Measurements from ENCODE around the gene KRTAP5-6. TPM values are rescaled to one million over a fixed set of nuclear protein-coding genes. Genes with fewer than 3 reads are reported as not detected.

KRTAP5-6 gene
- total RNA-seq, 1 donor from 2014 or later = not detected

- DNase-seq (ENCODE audit: low spot score, unreplicated experiment) = no peak
- Mint-ChIP-seq H3K27me3 (peaks cover 31% of the 10 kb centered on the region), H3K36me3 (ENCODE audit: insufficient read depth) (no peaks in the 10 kb centered on the region), H3K9me3 (ENCODE audit: low read depth) (peaks cover 5% of the 10 kb centered on the region), H3K27ac (no peak overlapping the region), H3K4me3 (ENCODE audit: low read depth) (no peak overlapping the region), H3K4me1 (ENCODE audit: low read depth) (no peaks in the 10 kb centered on the region)
- no peak for TF ChIP-seq CTCF (IDR thresholded peaks at IDR 0.05; ENCODE audit: unreplicated experiment)
These were observed 46.0 kb downstream of the KRTAP5-6 start for GRCh38 chr11:1742869-1743584.

- H3K4me1 Mint-ChIP-seq (ENCODE audit: low read depth) = no peaks in the 10 kb centered on the region
- TF ChIP-seq CTCF (IDR thresholded peaks at IDR 0.05; ENCODE audit: unreplicated experiment) = no peak
- no peak for DNase-seq (ENCODE audit: low spot score, unreplicated experiment)
- no peaks in the 10 kb centered on the region for H3K36me3 Mint-ChIP-seq (ENCODE audit: insufficient read depth)
- no peak overlapping the region for H3K4me3 Mint-ChIP-seq (ENCODE audit: low read depth)
- H3K27me3 Mint-ChIP-seq = peaks cover 31% of the 10 kb centered on the region
- H3K27ac Mint-ChIP-seq = no peak overlapping the region
- H3K9me3 Mint-ChIP-seq (ENCODE audit: low read depth) = peaks cover 4% of the 10 kb centered on the region
These were observed 46.7 kb downstream of the KRTAP5-6 start for GRCh38 chr11:1743585-1744136.

- Mint-ChIP-seq H3K36me3 (ENCODE audit: insufficient read depth) (no peaks in the 10 kb centered on the region), H3K27ac (no peak overlapping the region), H3K9me3 (ENCODE audit: low read depth) (peaks cover 4% of the 10 kb centered on the region), H3K4me3 (ENCODE audit: low read depth) (no peak overlapping the region), H3K27me3 (peaks cover 27% of the 10 kb centered on the region), H3K4me1 (ENCODE audit: low read depth) (no peaks in the 10 kb centered on the region)
- no peak for TF ChIP-seq CTCF (IDR thresholded peaks at IDR 0.05; ENCODE audit: unreplicated experiment)
- no peak for DNase-seq (ENCODE audit: low spot score, unreplicated experiment)
These were observed 47.3 kb downstream of the KRTAP5-6 start for GRCh38 chr11:1744137-1744886.

- Mint-ChIP-seq H3K27ac (no peak overlapping the region), H3K27me3 (peaks cover 29% of the 10 kb centered on the region), H3K36me3 (ENCODE audit: insufficient read depth) (no peaks in the 10 kb centered on the region), H3K4me3 (ENCODE audit: low read depth) (no peak overlapping the region), H3K9me3 (ENCODE audit: low read depth) (peaks cover 4% of the 10 kb centered on the region), H3K4me1 (ENCODE audit: low read depth) (peaks cover 7% of the 10 kb centered on the region)
- no peak for DNase-seq (ENCODE audit: low spot score, unreplicated experiment)
- TF ChIP-seq CTCF (IDR thresholded peaks at IDR 0.05; ENCODE audit: unreplicated experiment) = no peak
These were observed 48.1 kb downstream of the KRTAP5-6 start for GRCh38 chr11:1744891-1745700.

Data from progenitor cell of endocrine pancreas (in vitro differentiated cells).